Erythroblast (primary cell): ENCODE results near the gene SCARF2.

Experiments
- GATA1 ChIP-seq: IDR thresholded peaks from 2 replicates; pipeline ENCODE4 v1.6.1; 2011; ENCODE audit warnings: low read depth, mild to moderate bottlenecking, control low read depth, low read length, moderate library complexity
- POLR2A ChIP-seq: IDR thresholded peaks from 2 replicates; pipeline ENCODE4 v1.6.1; 2011; ENCODE audit warnings: mild to moderate bottlenecking, low read length

DNA sequence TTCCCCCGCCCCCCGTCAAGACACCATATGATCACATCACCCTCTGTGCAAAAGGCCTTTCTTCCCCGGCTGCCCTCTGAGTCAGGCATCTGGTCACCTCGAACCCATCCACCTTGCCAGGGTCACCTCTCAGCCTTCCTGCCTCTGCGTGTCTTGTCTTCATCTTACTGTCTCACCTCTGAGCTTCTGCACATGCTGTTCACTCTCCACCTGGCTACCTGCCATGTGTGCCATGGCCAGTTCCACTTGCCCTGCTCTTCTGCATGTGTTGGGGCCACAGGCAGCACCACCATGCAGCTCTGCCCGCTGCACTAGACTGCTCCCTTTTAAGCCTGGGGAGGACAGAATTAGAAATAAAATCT, 33.9 kb downstream of the SCARF2 start:
- TF ChIP-seq POLR2A (no peak), GATA1 (no peak)
